K562 treated with DMSO at 1 percent for 24 hours (cell line): ENCODE data around the gene CORO1A. TPM values are rescaled to one million over a fixed set of nuclear protein-coding genes. Genes with fewer than 3 reads are reported as not detected.

Experiments
- total RNA-seq: library from RNA; unstranded; fragments of 300-600 nt; gene quantifications from 2 replicates; pipeline ENCODE4 v1.2.3, GENCODE V29; 2022; ENCODE audit warnings: low read depth; ENCODE audit not compliant: insufficient read depth

The CORO1A gene
- total RNA-seq = 61.6 and 77.8 TPM in 2 replicates

GRCh38 chr16:30183233-30184095, at the start of gene CORO1A:
Gene CORO1A (plus strand): TSS chr16:30183602. CDS start chr16:30185210, 1,608 bp downstream.

GRCh38 chr16:30193615-30194014, 10.2 kb downstream of the CORO1A start, which contains the start of the genes BOLA2B and SLX1A:
Gene BOLA2B (minus strand): TSS chr16:30193666. CDS start chr16:30193595, 71 bp downstream.
Gene SLX1A (plus strand): TSS chr16:30193875. CDS start chr16:30194085, 210 bp downstream.

GRCh38 chr16:30199049-30199448, 15.6 kb downstream of the CORO1A start, which contains the start of gene SULT1A3:
Gene SULT1A3 (plus strand): TSS chr16:30199255. CDS start chr16:30200729, 1,474 bp downstream.

Other genes starting within 250 kb of the CORO1A start
- gene TMEM219, start 221.5 kb upstream of the CORO1A start, total RNA-seq = 166 and 175 TPM in 2 replicates
- 72.9 and 76.9 TPM in 2 replicates for gene TAOK2, start 209.7 kb upstream of the CORO1A start, total RNA-seq
- gene HIRIP3, start 188.0 kb upstream of the CORO1A start, total RNA-seq = 39.9 and 49.8 TPM in 2 replicates
- gene INO80E, start 187.4 kb upstream of the CORO1A start, total RNA-seq = 122 and 141 TPM in 2 replicates
- gene DOC2A, start 172.6 kb upstream of the CORO1A start, total RNA-seq = 2.0 and 3.4 TPM in 2 replicates
- not detected in 2 replicates for gene C16orf92, start 160.4 kb upstream of the CORO1A start, total RNA-seq
- 1.1 and 1.7 TPM in 2 replicates for gene TLCD3B, start 152.3 kb upstream of the CORO1A start, total RNA-seq
- gene ALDOA, start 117.8 kb upstream of the CORO1A start, total RNA-seq = 2,402 and 2,593 TPM in 2 replicates
- gene PPP4C, start 107.6 kb upstream of the CORO1A start, total RNA-seq = 317 and 345 TPM in 2 replicates
- 0.20 and 0.37 TPM in 2 replicates for gene TBX6, start 91.7 kb upstream of the CORO1A start, total RNA-seq
- 136 and 153 TPM in 2 replicates for gene YPEL3, start 87.4 kb upstream of the CORO1A start, total RNA-seq
- 1.1 and 2.0 TPM in 2 replicates for gene GDPD3, start 70.1 kb upstream of the CORO1A start, total RNA-seq
- 68.6 and 68.7 TPM in 2 replicates for gene MAPK3, start 60.4 kb upstream of the CORO1A start, total RNA-seq
- 55.1 and 63.9 TPM in 2 replicates for gene BOLA2B, start 10.1 kb downstream of the CORO1A start, total RNA-seq
- gene SLX1A, start 10.3 kb downstream of the CORO1A start, total RNA-seq = 90.4 and 95.5 TPM in 2 replicates
- gene SULT1A3, start 15.7 kb downstream of the CORO1A start, total RNA-seq = 4.1 TPM in 1 of 2 replicates, not detected in the other
- gene NPIPB13, start 64.9 kb downstream of the CORO1A start, total RNA-seq = 0.41 and 1.0 TPM in 2 replicates
- 40.1 and 42.1 TPM in 2 replicates for gene CD2BP2, start 171.7 kb downstream of the CORO1A start, total RNA-seq
- 78.2 and 80.1 TPM in 2 replicates for gene TBC1D10B, start 186.9 kb downstream of the CORO1A start, total RNA-seq
- 0.90 TPM in 1 of 2 replicates, not detected in the other for gene MYL11, start 191.2 kb downstream of the CORO1A start, total RNA-seq
- 2.6 TPM in 2 replicates for gene SEPTIN1, start 199.0 kb downstream of the CORO1A start, total RNA-seq
- 11.8 and 12.2 TPM in 2 replicates for gene ZNF48, start 211.8 kb downstream of the CORO1A start, total RNA-seq
- 22.0 and 26.2 TPM in 2 replicates for gene ZNF771, start 224.0 kb downstream of the CORO1A start, total RNA-seq
- gene DCTPP1, start 246.4 kb downstream of the CORO1A start, total RNA-seq = 66.8 and 67.1 TPM in 2 replicates